ENCODE results near the gene ZNF543.
"Not testable (repeated sequence)": the region's sequence is repeated elsewhere in the genome, so short reads cannot be mapped to it uniquely, and the experiment has no call there.

Gene ZNF543

GRCh38 chr19:57317503-57317902 is 2.8 kb upstream of the ZNF543 start:
- intact Hi-C loops (cut with DNase I), result loop anchor here (5.0 kb wide), 1 partner anchor 35 kb away; the partner anchor contains the start of gene ZNF460
- DNase-seq, result peak in 2 of 10 donors; percentile 71 to 86

GRCh38 chr19:57319869-57320179 is 448 bp upstream of the ZNF543 start:
- DNase-seq, result no peak
- intact Hi-C loops (cut with DNase I), result loop anchor here (5.0 kb wide), 1 partner anchor 38 kb away; the partner anchor contains the start of gene ZNF460

- intact Hi-C loops (cut with DNase I), result no loop called here
- DNase-seq, result no peak
Measured at GRCh38 chr19:57321116-57321515, 844 bp downstream of the ZNF543 start.

GRCh38 chr19:57321751-57322150 is 1.5 kb downstream of the ZNF543 start:
- no peak for DNase-seq
- intact Hi-C loops (cut with DNase I), result no loop called here

GRCh38 chr19:57324992-57325391 is 4.7 kb downstream of the ZNF543 start:
- intact Hi-C loops (cut with DNase I), result no loop called here
- DNase-seq, result no peak

- intact Hi-C loops (cut with DNase I), result no loop called here
- DNase-seq, result no peak
Measured at GRCh38 chr19:57327993-57328392, 7.7 kb downstream of the ZNF543 start.

- DNase-seq, result no peak
- intact Hi-C loops (cut with DNase I), result no loop called here
Measured at GRCh38 chr19:57334191-57334590, 13.9 kb downstream of the ZNF543 start.

GRCh38 chr19:57338877-57339276 is 18.6 kb downstream of the ZNF543 start:
- intact Hi-C loops (cut with DNase I), result no loop called here
- no peak for DNase-seq

GRCh38 chr19:57342582-57342981 is 22.3 kb downstream of the ZNF543 start:
- intact Hi-C loops (cut with DNase I), result no loop called here

GRCh38 chr19:57348136-57348535 is 27.9 kb downstream of the ZNF543 start:
- intact Hi-C loops (cut with DNase I), result no loop called here
- no peak for DNase-seq

More at GRCh38 chr19:57342582-57342981, 22.3 kb downstream of the ZNF543 start:
- no peak for DNase-seq

GRCh38 chr19:57350877-57351805 is 30.9 kb downstream of the ZNF543 start, which contains the start of gene ZNF304:
ZNF304 (plus strand) TSS chr19:57351271; CDS start chr19:57351665, 394 bp downstream.
- intact Hi-C loops (cut with DNase I), result loop anchor here (5.0 kb wide), 1 partner anchor 69 kb away; the partner anchor contains the start of gene ZNF460

GRCh38 chr19:57351867-57352266 is 31.6 kb downstream of the ZNF543 start:
- intact Hi-C loops (cut with DNase I), result loop anchor here (5.0 kb wide), 1 partner anchor 70 kb away; the partner anchor contains the start of gene ZNF460
- DNase-seq, result no peak

More at GRCh38 chr19:57350877-57351805, 30.9 kb downstream of the ZNF543 start, which contains the start of gene ZNF304:
- peak; percentile 92 to 100 (median 96) for DNase-seq

- no peak for DNase-seq
- intact Hi-C loops (cut with DNase I), result no loop called here
Measured at GRCh38 chr19:57355916-57356315, 35.6 kb downstream of the ZNF543 start.

- intact Hi-C loops (cut with DNase I), result no loop called here
- DNase-seq, result no peak
Measured at GRCh38 chr19:57357406-57357805, 37.1 kb downstream of the ZNF543 start.

- intact Hi-C loops (cut with DNase I), result no loop called here
- no peak for DNase-seq
Measured at GRCh38 chr19:57359300-57359699, 39.0 kb downstream of the ZNF543 start.

- DNase-seq, result no peak
- intact Hi-C loops (cut with DNase I), result no loop called here
Measured at GRCh38 chr19:57362419-57362818, 42.1 kb downstream of the ZNF543 start.

GRCh38 chr19:57362997-57363687 is 42.9 kb downstream of the ZNF543 start, which contains the start of the genes TRAPPC2B and ZNF547:
TRAPPC2B (plus strand) TSS chr19:57363551; CDS start chr19:57364834, 1,283 bp downstream.
ZNF547 (plus strand) TSS chr19:57363551; CDS start chr19:57368556, 5,005 bp downstream.
- intact Hi-C loops (cut with DNase I), result no loop called here
- DNase-seq, result peak; percentile 95 to 100 (median 99)

- intact Hi-C loops (cut with DNase I), result no loop called here
- peak in 1 of 10 donors; percentile 3 for DNase-seq
Measured at GRCh38 chr19:57363688-57364181, 43.5 kb downstream of the ZNF543 start.

- DNase-seq, result no peak
- intact Hi-C loops (cut with DNase I), result no loop called here
Measured at GRCh38 chr19:57366776-57367175, 46.5 kb downstream of the ZNF543 start.

GRCh38 chr19:57374179-57374578 is 53.9 kb downstream of the ZNF543 start:
- intact Hi-C loops (cut with DNase I), result no loop called here
- no peak for DNase-seq

- DNase-seq; intact Hi-C loops (cut with DNase I): not testable (repeated sequence)
Measured at GRCh38 chr19:57374647-57375046, 54.4 kb downstream of the ZNF543 start.

Measured in posterior cingulate gyrus (tissue), 11 donors.